Measurements from ENCODE around the gene PSMD9.
"Not testable (repeated sequence)": the region's sequence is repeated elsewhere in the genome, so short reads cannot be mapped to it uniquely, and the experiment has no call there.

The PSMD9 gene

DNA sequence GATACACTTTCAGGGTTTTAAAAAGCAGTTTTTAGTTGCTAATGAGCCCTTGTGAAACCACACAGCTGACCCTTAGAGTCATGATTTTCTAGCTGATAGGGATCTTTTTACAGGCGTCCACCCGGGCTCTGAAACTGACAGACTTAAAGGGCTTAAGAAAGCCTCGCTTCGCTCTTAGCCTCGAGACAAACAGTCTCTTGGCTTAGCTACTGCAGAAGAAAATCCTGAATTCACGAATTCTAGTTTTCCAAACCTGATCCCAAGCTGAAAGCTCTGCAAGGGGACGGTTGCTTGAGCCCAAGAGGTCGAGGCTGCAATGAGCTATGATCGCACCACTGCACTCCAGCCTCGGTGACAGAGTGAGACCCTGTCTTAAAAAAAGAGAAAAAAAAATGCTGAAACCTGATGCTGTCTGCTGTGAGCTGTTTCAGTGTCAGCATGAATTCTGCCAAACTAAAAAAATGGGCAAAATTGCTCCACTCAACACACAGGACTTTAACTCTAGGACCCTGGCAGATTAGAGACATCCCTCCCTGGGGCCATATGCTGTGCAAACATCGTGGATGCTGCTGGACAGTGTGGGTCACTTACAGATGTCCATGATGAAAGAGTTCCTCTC, 26.8 kb upstream of the PSMD9 start:
- peak overlapping the region; percentile 26; the same call in 1 of the 2 replicates for H3K4me3 ChIP-seq (ENCODE audit: low read depth, low read length)
- no peak for TF ChIP-seq CTCF (IDR thresholded peaks at IDR 0.05; ENCODE audit: low read depth, low read length)

- no peak overlapping the region for H3K4me3 ChIP-seq (ENCODE audit: low read depth, low read length)
Measured at GRCh38 chr12:121866331-121866730, 22.3 kb upstream of the PSMD9 start.

GRCh38 chr12:121869229-121869628, 19.4 kb upstream of the PSMD9 start:
- not testable (repeated sequence) for H3K4me3 ChIP-seq (ENCODE audit: low read depth, low read length)

More at GRCh38 chr12:121866331-121866730, 22.3 kb upstream of the PSMD9 start:
- TF ChIP-seq CTCF (IDR thresholded peaks at IDR 0.05; ENCODE audit: low read depth, low read length), result no peak

GRCh38 chr12:121871467-121871866, 17.1 kb upstream of the PSMD9 start:
- no peak for TF ChIP-seq CTCF (IDR thresholded peaks at IDR 0.05; ENCODE audit: low read depth, low read length)
- H3K4me3 ChIP-seq (ENCODE audit: low read depth, low read length), result no peak overlapping the region

DNA sequence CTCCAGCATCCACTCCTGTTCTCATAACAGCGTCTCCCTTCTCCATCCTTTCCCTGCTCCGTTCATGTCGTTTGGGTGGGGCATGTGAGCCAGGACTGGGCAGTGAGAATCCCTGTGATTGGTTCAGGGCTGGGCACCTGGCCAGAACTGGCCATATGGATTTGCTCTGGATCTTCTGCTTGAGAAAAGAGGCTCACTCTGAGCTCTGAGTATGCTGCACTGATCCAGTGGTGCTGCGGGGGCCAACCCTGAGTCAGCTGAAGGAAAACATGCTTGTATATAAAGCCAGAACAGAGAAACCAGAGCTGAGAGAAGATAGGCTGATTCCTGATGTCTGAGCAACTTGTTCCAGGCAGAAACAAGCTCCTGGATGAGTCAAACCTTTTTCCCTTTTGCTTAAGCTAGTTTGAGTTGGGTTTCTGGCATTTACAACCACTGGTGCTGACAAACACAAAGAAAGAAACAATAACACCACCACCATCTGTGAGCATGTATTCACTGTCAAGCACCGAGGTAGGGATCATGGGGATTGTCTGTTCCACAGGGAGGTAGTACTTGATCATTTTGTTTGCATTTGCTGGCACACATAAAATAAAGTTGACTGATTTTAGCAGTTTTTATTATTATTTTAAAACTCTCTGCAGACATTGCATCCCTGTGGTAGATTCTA, 15.9 kb upstream of the PSMD9 start:
- TF ChIP-seq CTCF (IDR thresholded peaks at IDR 0.05; ENCODE audit: low read depth, low read length), result no peak
- H3K4me3 ChIP-seq (ENCODE audit: low read depth, low read length), result no peak overlapping the region

GRCh38 chr12:121873216-121873569, 15.4 kb upstream of the PSMD9 start:
- TF ChIP-seq CTCF (IDR thresholded peaks at IDR 0.05; ENCODE audit: low read depth, low read length), result no peak
- no peak overlapping the region for H3K4me3 ChIP-seq (ENCODE audit: low read depth, low read length)

DNA sequence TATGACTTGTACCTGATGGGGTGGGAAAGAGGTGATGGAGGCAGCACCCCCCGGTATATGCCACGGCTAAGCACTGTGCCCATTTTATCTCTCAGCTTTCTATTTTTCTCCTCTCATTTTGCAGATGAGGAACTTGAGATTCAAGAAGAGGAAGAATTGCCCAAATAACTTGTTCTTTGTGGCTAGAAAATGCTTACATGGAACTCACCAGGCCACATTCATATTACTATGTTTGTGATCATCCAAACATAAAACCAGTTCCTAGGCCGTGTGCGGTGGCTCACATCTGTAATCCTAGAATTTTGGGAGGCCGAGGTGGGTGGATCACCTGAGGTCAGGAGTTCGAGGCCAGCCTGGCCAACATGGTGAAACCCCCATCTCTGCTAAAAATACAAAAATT, 14.5 kb upstream of the PSMD9 start:
- TF ChIP-seq CTCF (IDR thresholded peaks at IDR 0.05; ENCODE audit: low read depth, low read length), result no peak
- no peak overlapping the region for H3K4me3 ChIP-seq (ENCODE audit: low read depth, low read length)

DNA sequence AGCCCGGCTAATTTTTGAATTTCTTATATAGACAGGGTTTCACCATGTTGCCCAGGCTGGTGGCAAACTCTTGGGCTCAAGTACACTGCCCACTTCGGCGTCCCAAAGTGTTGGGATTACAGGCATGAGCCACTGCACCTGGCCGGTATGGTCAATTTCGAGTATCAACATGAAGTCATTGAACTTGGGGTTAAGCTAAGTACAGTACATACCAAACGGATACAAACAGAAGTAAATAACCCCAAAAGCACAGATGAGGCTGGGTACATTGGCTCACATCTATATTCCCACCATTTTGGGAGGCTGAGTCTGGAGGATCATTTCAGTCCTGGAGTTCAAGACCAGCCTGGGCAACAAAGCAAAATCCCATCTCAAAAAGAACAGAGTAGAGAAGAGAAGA, 13.0 kb upstream of the PSMD9 start:
- no peak for TF ChIP-seq CTCF (IDR thresholded peaks at IDR 0.05; ENCODE audit: low read depth, low read length)
- no peak overlapping the region for H3K4me3 ChIP-seq (ENCODE audit: low read depth, low read length)

GRCh38 chr12:121876080-121876447, 12.5 kb upstream of the PSMD9 start:
- H3K4me3 ChIP-seq (ENCODE audit: low read depth, low read length), result not testable (repeated sequence)

All from WI38 (cell line).